Common myeloid progenitor, CD34-positive (primary cell): ENCODE measurements around the gene ITK.
A peak's percentile ranks its signal among the peaks of the same experiment; 100 is the strongest.

ENCODE experiments used
- CTCF ChIA-PET: fragments of 350-600 bp; sonication (Branson Sonifier 250); formaldehyde crosslinking; loops from one replicate; lab custom pipeline; 2021; ENCODE audit warnings: antibody characterized with exemption; lab: Charles Lee
- POLR2A ChIA-PET: fragments of 350-600 bp; sonication (Branson Sonifier 250); formaldehyde crosslinking; loops from one replicate; lab custom pipeline; 2021; ENCODE audit warnings: antibody characterized with exemption; lab: Charles Lee
- DNase-seq, 3 donors: peaks; one replicate each; pipeline versions ENCODE4 v3.0.0 to v3.0.0-alpha.2; 2013
- H3K27ac ChIP-seq, 2 experiments: 1 replicate in 1 of 2; 2 replicates in 1 of 2; pipeline ENCODE4 v1.7.0; 2013; ENCODE audit warnings: inconsistent platforms in 2 of 2, low read length in 2 of 2, mild to moderate bottlenecking in 2 of 2, low read depth in 1 of 2, moderate library complexity in 1 of 2; ENCODE audit not compliant: severe bottlenecking in 2 of 2, insufficient read depth in 1 of 2, poor library complexity in 1 of 2
- H3K27me3 ChIP-seq, 5 experiments: replicated peaks in 2 of 5; 1 replicate in 3 of 5; 2 replicates in 2 of 5; pipeline versions ENCODE4 v1.6.1 to v1.7.0; 2013; ENCODE audit warnings: low read length in 4 of 5, mild to moderate bottlenecking in 2 of 5, moderate library complexity in 2 of 5, inconsistent platforms in 1 of 5; ENCODE audit not compliant: insufficient read depth in 5 of 5, control insufficient read depth in 4 of 5
- H3K36me3 ChIP-seq, 4 experiments: 1 replicate in 2 of 4; 2 replicates in 2 of 4; pipeline versions ENCODE4 v1.6.1 to v1.7.0; 2013; ENCODE audit warnings: low read length in 3 of 4, control low read depth in 1 of 4, mild to moderate bottlenecking in 1 of 4; ENCODE audit not compliant: control insufficient read depth in 4 of 4, insufficient read depth in 4 of 4
- H3K4me1 ChIP-seq, 4 experiments: 1 replicate in 3 of 4; 2 replicates in 1 of 4; pipeline versions ENCODE4 v1.6.1 to v1.7.1; 2013; ENCODE audit warnings: low read length in 3 of 4, mild to moderate bottlenecking in 3 of 4, control low read depth in 1 of 4, inconsistent platforms in 1 of 4, moderate library complexity in 1 of 4; ENCODE audit not compliant: control insufficient read depth in 4 of 4, insufficient read depth in 4 of 4; ENCODE audit errors: control extremely low read depth in 1 of 4
- H3K4me3 ChIP-seq, 7 experiments: 1 replicate in 4 of 7; 2 replicates in 3 of 7; pipeline versions ENCODE4 v1.5.1 to v1.7.0; 2013; ENCODE audit warnings: mild to moderate bottlenecking in 7 of 7, low read length in 6 of 7, moderate library complexity in 6 of 7, inconsistent platforms in 2 of 7, low read depth in 2 of 7, control low read depth in 1 of 7; ENCODE audit not compliant: insufficient read depth in 4 of 7, control insufficient read depth in 1 of 7; ENCODE audit errors: extremely low read depth in 1 of 7
- H3K9me3 ChIP-seq, 5 experiments: 1 replicate in 4 of 5; 2 replicates in 1 of 5; pipeline versions ENCODE4 v1.6.1 to v1.7.1; 2013; ENCODE audit warnings: low read length in 4 of 5, mild to moderate bottlenecking in 2 of 5, inconsistent platforms in 1 of 5, low read depth in 1 of 5, moderate library complexity in 1 of 5; ENCODE audit not compliant: control insufficient read depth in 4 of 5, insufficient read depth in 2 of 5; ENCODE audit errors: control extremely low read depth in 1 of 5
- WGBS: methylation state at CpG from one replicate; pipeline ENCODE4 v1.1.5; 2013; ENCODE audit not compliant: insufficient coverage; 5-methylcytosine and 5-hydroxymethylcytosine counted together

ITK gene

DNA sequence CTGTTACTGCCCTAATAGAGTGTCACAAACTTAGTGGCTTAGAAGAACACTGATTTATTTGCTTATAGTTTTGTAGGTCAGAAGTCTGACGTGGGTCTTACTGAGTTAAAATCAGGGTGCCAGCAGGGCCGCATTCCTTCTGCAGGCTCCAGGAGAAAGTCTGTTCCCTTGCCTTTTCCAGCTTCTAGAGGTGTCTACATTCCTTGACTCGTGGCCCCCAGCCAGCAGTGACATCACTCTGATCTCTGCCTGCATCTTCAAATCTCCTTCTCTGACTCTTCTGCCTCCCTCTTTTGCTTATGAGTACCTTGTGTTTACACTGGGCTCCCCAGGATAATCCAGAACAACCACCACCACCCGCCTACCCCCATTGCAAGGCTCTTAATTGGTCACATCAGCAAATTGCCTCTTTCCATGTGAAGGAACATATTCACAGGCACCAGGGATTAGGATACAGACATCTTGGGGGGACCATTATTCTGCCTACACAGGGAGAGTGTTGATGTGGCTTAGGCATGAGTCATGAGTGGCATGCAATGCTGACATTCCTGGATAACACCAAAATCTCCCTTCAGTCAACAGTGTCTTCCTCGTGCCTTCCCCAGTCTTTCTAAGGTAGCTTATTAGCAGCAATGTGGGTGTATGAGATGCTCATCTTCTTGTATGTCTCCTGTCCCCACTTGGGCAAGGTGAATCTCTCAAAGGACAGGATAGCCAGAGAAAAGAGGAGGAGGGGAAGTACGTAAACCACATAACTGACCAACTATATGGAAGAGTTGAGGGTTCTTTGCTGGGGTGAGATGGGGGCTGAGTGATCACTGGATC, 109.7 kb downstream of the ITK start:
- ChIA-PET CTCF (interaction anchor here (0.9 to 4.3 kb wide), 6 partner anchors 9 to 69 kb away, joined by 3 to 15 read pairs (median 3); no protein-coding TSS in a partner anchor), POLR2A (no interaction called here)
- no peaks in the 10 kb centered on the region for H3K4me1 ChIP-seq
- peaks cover 26 to 82% (median 56%) of the 10 kb centered on the region in 4 experiments for H3K36me3 ChIP-seq
- no peaks in the 10 kb centered on the region for H3K9me3 ChIP-seq
- no peaks in the 10 kb centered on the region for H3K27me3 ChIP-seq
- WGBS, result 89% methylated on average over 3 of the region's 6 CpGs
- no peak overlapping the region for H3K27ac ChIP-seq
- no peak for DNase-seq
- no peak overlapping the region for H3K4me3 ChIP-seq

DNA sequence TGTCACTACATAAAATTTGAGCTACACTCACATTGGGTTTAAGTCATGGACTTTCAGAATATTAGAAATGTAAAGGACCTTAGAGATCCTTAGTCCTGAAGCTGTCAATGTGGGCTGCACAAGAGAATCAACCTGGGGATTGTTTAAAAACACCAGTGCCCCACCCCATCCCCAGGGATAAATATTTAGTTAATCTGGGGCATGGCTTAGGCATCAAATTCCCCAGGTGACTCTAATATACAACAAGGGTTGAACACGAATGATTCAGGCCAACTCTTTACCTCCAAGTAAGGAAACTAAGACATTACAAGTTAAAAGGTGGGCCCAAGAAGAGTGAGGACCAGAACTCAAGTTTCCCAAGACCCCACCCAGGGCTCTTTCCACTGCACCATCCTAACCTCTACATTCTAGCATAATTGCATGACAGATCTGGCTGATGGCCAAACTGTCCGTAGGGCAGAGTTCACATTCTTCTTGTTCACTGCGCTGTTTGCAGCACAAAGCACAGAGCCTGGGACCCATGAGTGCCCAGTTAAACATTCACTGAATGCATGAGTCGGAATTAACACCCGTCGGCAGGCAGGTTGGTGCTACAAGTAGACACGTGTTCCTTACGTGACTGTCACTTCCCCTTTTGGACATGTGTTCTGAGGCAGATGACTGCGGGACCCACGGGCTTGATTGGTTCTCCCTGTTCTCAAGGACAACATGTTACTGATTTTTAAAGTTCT, 110.5 kb downstream of the ITK start:
- Histone ChIP-seq H3K9me3 (no peaks in the 10 kb centered on the region), H3K4me3 (no peak overlapping the region), H3K27ac (no peak overlapping the region), H3K27me3 (no peaks in the 10 kb centered on the region), H3K4me1 (no peaks in the 10 kb centered on the region), H3K36me3 (peaks cover 27 to 83% (median 54%) of the 10 kb centered on the region in 4 experiments)
- POLR2A ChIA-PET, result no interaction called here
- CTCF ChIA-PET, result interaction anchor here (0.9 to 4.3 kb wide), 5 partner anchors 10 to 69 kb away, joined by 3 to 15 read pairs (median 3); no protein-coding TSS in a partner anchor
- 64% methylated on average over 10 of the region's 10 CpGs for WGBS
- peak in 2 of 3 donors; percentile 67 to 78 for DNase-seq

DNA sequence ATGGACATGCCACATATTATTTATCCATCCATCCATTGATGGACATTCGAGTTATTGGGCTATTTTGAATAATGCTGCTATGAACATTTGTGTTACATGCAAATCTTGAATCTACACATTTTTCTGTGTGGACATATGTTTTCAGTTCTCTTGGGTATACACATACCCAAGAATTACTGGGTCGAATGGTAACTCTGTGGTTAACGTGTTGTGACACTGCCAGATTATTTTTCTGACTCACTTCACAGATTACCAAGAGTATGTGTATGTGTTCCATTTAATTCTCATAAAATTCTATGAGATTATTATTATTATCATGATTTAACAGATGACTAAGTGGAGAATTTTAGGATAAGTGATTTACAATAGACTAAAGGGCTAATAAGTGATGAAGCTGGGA, 112.0 kb downstream of the ITK start:
- ChIA-PET CTCF (no interaction called here), POLR2A (no interaction called here)
- Histone ChIP-seq H3K36me3 (peaks cover 21 to 85% (median 55%) of the 10 kb centered on the region in 4 experiments), H3K9me3 (no peaks in the 10 kb centered on the region), H3K27ac (no peak overlapping the region), H3K27me3 (no peaks in the 10 kb centered on the region), H3K4me1 (no peaks in the 10 kb centered on the region), H3K4me3 (no peak overlapping the region)
- WGBS, result no CpG with 5 or more reads among the region's 3 CpGs
- no peak for DNase-seq

DNA sequence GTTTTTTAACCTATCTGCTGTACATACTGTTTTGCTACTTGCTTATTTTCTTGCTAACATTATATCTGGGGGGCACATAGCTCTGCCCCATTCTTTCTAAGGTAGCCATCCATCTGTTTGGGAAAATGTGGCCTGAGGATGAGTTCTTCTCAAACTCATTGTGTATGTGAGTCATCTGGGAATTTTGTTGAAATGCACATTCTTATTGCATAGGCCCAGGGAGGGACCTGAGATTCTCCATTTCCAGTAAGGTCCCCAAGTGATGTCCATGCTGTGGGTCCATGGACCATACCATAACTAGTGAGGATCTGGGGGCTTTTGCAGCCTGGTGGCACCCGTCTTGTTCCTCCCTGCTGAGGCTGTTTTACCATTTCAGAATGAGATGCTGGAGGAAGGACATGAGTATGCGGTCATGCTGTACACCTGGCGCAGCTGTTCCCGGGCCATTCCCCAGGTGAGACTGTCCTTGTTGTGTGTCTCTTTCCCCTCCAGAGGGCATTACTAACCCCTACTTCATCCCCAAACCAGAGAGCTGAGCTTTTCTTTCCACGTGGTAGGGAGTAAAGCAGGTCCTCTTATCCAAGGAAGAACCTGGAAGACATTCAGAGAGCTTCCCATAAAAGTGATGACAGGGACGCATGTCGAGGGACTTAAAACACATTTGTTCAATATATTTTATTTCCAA, 113.9 kb downstream of the ITK start:
- Histone ChIP-seq H3K27me3 (no peaks in the 10 kb centered on the region), H3K27ac (peak overlapping the region in 1 of 2 experiments; percentile 1), H3K4me3 (no peak overlapping the region), H3K9me3 (no peaks in the 10 kb centered on the region), H3K36me3 (peaks cover 21 to 82% (median 52%) of the 10 kb centered on the region in 4 experiments), H3K4me1 (no peaks in the 10 kb centered on the region)
- WGBS, result 100% methylated on average over 2 of the region's 7 CpGs
- ChIA-PET POLR2A (no interaction called here), CTCF (interaction anchor here (1.0 to 1.9 kb wide), 6 partner anchors 11 to 42 kb away, joined by 3 to 6 read pairs (median 4); no protein-coding TSS in a partner anchor)
- DNase-seq, result no peak

DNA sequence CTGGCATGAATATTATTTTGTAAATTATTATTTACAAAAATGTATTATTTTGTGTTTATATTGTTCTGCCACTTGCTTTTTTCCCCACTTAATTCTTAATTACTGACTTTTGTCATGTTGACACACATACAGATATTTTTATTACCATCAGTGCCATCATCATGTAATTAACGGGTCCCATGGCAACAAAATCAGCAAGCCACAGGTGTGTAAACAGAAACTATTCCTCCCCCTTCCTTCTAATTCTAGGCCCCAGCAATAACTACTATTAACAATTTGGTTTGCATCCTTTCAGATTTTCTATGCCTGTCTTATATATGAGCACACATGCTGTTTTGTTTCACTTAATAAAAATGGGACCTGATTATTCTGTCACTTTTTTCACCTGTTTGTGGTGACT, 114.6 kb downstream of the ITK start:
- Histone ChIP-seq H3K27me3 (no peaks in the 10 kb centered on the region), H3K9me3 (no peaks in the 10 kb centered on the region), H3K4me1 (no peaks in the 10 kb centered on the region), H3K4me3 (no peak overlapping the region), H3K36me3 (peaks cover 23 to 80% (median 52%) of the 10 kb centered on the region in 4 experiments), H3K27ac (no peak overlapping the region)
- peak in 1 of 3 donors; percentile 15 for DNase-seq
- ChIA-PET CTCF (interaction anchor here (1.1 to 4.4 kb wide), 4 partner anchors 11 to 41 kb away, joined by 3 to 16 read pairs (median 4); no protein-coding TSS in a partner anchor), POLR2A (no interaction called here)
- 100% methylated on average over 1 of the region's 1 CpG for WGBS

DNA sequence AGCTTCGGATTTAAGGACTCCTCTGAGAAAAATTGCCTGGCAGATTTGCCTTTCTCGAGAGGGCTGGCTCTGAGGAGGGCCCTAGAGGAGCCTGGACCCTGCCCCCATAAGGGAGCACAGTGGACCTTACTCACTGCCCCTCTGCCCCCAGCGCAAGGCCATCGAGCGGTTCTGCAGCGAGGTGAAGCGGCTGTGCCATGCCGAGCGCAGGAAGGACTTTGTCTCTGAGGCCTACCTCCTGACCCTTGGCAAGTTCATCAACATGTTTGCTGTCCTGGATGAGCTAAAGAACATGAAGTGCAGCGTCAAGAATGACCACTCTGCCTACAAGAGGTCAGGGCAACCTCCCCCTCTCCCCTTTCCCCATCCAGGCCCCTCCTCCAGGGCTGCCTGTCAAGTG, 119.9 kb downstream of the ITK start:
- ChIA-PET CTCF (interaction anchor here (1.0 to 11.4 kb wide), 5 partner anchors 10 to 46 kb away, joined by 3 to 109 read pairs (median 3); partner anchors contain the start of gene CYFIP2), POLR2A (no interaction called here)
- no peaks in the 10 kb centered on the region for H3K9me3 ChIP-seq
- no peaks in the 10 kb centered on the region for H3K27me3 ChIP-seq
- WGBS, result 100% methylated on average over 9 of the region's 10 CpGs
- no peak overlapping the region for H3K4me3 ChIP-seq
- H3K36me3 ChIP-seq, result peaks cover 33 to 89% (median 60%) of the 10 kb centered on the region in 4 experiments
- DNase-seq, result no peak
- no peaks in the 10 kb centered on the region for H3K4me1 ChIP-seq
- H3K27ac ChIP-seq, result no peak overlapping the region
